SK-MEL-5 (cell line): ENCODE measurements around the gene ENDOG. TPM values are rescaled to one million over a fixed set of nuclear protein-coding genes. Genes with fewer than 3 reads are reported as not detected.
"Not testable (repeated sequence)": the region's sequence is repeated elsewhere in the genome, so short reads cannot be mapped to it uniquely, and the experiment has no call there.

Experiments used
- DNase-seq: peaks from one replicate; pipeline ENCODE4 v3.0.0-alpha.2; 2016; ENCODE audit warnings: low read depth, low spot score
- in situ Hi-C: cut with HindIII; loops from 2 replicates; pipeline ENCODE4 v1.10.0; 2016; ENCODE audit warnings: low sequenced_read_pairs, high pct_unique_total_duplicates, low pct_unique_long_range_greater_than_20kb
- total RNA-seq: library from RNA; depleted of rRNA; stranded (reverse); fragments of >200 nt; shearing (Covaris generic); gene quantifications from 2 replicates; pipeline ENCODE4 v1.2.3, GENCODE V29; 2014

Gene ENDOG
- total RNA-seq, 1 experiment from 2014 or later: 24.6 TPM

DNA sequence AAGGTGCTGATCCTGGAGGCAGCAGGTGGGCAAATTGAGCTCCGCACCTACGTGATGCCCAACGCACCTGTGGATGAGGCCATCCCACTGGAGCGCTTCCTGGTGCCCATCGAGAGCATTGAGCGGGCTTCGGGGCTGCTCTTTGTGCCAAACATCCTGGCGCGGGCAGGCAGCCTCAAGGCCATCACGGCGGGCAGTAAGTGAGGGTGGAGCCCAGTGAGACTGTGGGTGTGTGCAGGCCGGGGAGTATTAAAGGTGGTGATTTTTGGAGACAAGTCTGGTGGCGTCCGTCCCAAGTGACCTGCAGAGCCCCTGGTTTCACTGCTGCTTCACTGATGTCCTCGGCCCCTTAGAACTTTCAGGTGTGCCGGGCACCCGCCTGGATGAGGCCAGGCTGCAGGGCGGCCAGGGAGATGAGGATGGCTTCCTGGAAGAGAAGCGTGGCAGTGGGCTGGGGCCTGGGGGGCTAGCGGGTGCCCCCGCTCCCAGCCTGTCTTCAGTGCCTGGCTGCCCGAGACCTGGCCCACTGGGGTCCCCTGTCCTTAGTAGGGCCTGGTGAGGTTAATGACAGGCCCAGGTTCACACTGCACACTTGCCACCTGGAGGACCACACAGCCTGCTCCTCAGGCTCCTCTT lies 4.2 kb downstream of the ENDOG start:
- in situ Hi-C loops: no loop called here
- DNase-seq: no peak

DNA sequence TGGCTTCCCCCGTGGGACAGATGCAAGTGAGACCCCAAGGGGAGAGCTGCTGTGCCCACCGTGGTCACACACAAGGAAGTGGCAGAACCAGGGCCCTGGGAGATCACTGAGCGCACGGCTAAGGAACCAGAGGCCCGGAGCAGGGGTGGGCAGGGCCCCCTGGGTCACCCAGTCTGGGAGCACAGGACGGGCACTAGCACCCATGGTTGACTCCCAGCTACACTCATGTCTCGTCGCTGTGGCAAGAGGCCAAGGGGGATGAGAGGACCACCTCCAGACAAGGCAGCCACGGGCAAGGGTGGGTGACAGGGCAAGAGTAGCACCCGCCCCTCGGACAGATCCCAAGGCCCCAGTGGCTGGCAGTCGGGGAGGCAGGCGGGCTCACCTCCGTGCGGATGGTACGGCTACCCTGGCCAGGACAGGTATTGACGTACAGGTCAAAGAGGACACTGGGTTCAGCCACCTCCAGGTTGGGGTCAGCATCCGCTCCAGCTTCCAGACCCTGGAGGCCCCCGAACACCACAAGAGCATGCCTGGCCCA lies 5.1 kb downstream of the ENDOG start:
- no peak for DNase-seq
- in situ Hi-C loops: no loop called here

DNA sequence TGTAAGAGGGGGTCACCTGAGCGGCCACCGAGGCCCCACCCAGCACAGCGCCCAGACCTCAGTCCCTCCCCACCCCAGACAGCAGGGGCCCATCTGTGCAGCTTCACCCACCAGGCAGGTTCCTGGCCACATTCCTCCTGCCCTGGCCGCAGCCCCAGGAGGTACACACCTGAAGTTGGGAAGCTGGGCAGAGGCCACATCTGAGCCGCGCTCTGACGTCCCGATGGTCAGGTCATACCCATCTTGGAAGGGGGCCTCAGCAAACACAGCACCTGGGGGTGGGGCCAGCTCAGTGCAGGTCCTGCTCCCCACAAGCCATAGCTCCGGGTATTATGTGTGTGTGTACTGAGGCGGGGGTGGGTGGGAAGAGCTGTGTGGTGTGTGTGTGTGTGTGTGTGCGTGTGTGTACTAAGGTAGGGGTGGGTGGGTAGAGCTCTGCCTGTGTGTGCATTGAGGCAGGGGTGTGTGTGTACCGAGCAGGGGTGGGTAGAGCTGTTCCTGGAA lies 5.7 kb downstream of the ENDOG start:
- in situ Hi-C loops: no loop called here

DNA sequence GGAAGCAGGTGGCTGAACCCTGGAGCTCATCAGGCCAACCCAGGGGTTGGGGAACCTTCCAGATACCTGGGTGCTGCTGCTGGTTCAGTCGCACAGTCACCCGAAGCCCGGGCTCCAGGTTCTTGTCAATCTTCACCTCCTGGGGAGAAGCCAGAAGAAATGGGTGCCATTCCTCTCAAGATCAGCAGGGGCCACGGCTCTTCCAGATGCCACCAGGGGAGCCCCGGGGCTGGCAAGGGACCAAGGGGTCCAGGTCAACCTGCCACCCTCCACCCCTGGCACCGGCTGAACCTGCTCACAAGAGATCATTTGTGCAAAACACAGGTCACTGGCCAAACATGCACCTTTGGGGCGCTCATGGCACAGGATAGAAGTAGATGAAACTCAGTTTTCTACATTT lies 6.6 kb downstream of the ENDOG start:
- in situ Hi-C loops: no loop called here
- no peak for DNase-seq

More for the DNA sequence above, 5.7 kb downstream of the ENDOG start:
- DNase-seq: no peak

DNA sequence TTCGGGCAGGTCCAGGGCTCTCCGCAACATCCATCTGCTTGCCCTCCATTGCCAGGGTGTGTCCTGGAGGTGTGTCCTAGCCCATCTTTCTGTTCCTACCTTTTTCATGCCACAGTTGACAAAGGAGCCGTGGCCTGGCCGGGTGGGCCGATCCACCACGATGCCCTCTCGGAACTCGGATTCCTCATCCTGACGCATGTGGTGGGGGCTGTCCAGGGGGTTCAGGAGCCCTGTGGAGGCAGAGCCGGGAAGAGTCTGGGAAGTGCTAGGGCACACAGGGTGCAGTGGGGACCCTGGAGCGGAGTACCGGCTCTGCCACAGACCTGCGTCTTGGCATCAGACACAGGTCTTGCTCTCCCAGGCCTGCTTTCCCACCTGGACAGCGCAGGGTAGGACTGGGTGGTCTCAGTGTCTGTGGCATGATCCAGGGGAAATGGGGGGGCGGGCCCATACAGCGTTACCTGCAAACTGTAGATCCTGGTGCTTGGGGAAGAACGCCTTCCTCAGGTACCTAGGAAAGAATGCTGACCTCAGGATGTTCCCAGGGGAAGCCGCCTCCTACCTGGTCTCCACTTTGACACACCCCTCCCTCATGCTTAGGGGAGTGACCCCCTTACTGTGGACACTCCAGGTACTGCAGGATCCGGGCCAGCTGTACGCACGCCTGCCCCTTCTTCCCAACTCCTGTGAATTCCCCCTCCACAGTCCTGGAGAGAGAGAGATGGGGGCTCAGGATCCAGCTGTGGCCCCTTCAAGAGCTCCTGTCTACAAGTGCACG lies 7.8 kb downstream of the ENDOG start:
- DNase-seq: no peak
- in situ Hi-C loops: no loop called here

DNA sequence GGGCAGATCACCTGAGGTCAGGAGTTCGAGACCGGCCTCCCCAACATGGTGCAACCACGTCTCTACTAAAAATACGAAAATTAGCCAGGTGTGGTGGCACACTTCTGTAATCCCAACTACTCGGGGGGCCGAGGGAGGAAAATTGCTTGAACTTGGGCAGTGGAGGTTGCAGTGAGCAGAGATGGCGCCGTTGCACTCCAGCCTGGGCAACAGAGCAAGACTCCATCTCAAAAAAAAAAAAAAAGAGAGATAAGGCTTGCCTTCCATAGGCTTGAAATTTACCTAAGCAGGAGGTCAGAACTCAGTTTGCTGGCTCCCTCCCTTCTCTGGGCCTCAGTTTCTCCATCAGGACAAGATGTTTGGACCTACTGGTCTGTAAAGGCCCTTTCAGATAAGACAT lies 10.0 kb downstream of the ENDOG start:
- in situ Hi-C loops: no loop called here
- no peak for DNase-seq

DNA sequence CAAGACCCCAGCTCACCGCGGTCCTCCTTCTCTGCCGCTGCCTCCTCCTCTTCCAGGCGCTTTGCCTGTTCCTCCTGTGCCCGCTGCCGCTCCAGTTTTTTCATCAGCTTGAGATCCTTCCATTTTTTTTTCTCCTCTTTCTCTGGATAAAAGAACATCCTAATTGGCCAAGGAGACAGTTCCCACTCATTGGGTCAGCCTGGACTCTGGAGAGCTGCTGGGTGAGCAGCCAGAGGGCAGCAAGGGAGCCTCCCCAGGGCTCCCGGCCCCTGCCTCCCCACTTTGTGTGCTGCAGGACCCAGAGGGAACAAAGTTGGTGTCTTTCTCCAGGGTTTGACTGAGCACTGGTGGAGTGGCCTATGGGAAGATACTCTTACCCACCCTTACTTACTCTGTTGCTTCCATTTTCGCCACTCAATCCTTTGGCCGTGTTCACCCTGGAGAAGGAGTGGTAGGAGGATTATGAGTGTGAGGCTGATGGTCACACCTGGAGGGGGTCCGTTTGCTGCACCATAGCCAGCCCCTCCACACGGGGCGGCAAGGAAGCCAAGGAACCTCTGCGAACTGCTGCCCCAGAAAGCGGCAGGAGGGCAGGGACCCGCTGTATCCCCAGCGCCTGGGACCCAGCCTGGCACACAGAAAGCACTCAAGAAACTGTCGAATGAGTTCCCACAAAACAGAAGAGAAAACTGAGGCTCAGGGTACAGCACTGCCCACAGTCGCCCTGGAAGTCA lies 10.6 kb downstream of the ENDOG start:
- in situ Hi-C loops: no loop called here
- DNase-seq: no peak

DNA sequence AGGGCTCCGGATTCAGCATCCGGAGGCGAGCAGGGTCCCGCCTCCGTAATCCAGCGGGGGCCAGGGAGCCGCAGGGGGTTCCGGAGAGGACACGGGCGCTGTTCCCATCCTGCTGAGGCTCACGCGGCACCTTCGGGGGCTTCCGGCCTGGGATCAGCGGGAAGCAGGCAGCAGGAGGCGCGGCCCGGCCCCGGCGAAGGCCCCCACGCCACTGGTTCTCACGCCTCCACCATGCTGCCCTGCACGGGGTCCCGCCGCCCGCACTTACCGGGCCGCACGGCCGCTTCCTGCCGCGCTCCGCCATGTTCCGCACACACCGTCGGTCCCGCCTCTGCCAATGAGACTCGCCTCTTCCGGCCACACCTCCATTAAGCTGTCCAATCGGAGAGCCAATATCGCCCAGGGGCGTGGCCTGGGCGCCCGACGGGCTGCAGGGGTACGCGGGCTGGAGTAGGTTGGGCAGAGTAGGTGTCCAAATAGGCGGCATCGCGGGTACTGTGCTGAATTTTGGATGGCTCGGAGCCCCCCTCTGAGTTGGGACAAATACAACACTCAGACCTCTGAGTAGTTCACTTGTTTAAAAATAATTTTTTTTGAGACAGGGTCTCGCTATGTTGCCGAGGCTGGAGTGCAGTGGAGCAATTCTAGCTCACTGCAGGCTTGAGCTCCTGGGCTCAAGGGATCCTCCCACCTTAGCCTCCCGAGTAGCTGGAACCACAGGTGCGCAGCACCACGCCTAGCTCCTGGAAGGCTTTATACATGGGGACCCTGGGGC lies 11.4 kb downstream of the ENDOG start, which contains the start of gene SPOUT1:
Gene SPOUT1, minus strand, starts transcription at position 318 of the 775 bp plus-strand sequence. Its CDS starts 14 bp downstream, at position 304.
- peak; percentile 95 for DNase-seq
- in situ Hi-C loops: no loop called here

DNA sequence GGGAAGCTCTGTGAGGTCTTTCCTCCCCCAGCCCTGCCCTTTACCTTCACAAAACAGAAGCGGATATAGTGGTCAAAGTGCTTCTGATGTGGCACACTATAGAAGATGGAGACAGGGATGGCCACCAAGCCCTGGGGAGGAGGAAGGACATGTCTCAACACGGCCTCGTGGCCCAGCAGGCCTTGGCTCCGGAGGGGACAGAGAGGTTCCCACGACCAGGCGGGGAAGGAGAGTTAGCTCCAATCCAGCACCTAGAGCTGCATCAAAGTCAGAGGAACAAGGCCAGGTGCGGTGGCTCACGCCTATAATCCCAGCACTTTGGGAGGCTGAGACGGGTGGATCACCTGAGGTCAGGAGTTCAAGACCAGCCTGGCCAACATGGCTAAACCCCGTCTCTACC lies 15.4 kb downstream of the ENDOG start:
- in situ Hi-C loops: no loop called here

DNA sequence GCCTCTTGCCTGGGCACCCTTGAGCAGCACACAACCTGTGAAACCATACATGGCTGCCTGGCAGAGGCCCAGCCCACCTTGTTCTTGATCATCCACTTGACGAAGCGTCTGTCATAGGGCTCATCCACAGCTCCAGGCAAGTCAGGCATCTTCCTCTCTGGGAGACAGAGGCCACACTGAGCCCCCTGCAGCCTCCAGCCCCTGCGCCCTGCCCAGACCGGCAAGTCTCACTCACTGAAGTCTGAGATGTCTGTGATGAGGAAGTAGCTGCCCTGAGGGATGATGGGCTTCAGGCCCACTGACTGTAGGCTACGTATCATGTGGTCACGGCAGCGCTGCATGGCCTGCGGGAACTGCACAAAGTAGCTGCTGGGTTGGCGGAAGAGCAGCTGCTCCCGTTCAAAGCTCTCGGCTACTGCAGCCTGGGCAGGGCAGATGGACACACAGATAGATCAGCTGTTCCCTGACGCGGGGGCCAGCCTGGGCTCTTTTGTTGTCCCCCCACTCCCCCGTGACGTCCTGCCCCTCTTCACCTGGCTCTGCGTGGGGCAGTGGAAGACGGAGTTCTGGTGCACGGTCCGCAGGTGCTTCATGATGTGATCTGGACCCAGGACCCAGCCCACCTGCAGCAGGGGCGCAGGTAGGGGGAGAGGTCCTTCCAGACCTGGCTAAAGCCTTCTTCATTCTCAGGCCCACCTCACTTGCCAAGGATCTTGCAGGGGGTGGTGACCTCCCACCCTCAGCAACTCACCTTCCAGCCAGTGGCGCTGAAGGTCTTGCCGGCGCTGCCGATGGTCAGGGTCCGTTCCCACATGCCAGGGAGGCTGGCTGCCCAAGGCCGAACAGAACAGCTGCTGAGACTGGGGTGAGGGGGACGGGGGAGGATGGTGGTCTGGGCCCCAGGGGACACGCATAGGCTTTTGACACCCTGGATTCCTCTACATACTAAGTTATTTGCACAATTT lies 17.2 kb downstream of the ENDOG start:
- in situ Hi-C loops: no loop called here
- DNase-seq: no peak

More for the DNA sequence above, 15.4 kb downstream of the ENDOG start:
- no peak for DNase-seq

DNA sequence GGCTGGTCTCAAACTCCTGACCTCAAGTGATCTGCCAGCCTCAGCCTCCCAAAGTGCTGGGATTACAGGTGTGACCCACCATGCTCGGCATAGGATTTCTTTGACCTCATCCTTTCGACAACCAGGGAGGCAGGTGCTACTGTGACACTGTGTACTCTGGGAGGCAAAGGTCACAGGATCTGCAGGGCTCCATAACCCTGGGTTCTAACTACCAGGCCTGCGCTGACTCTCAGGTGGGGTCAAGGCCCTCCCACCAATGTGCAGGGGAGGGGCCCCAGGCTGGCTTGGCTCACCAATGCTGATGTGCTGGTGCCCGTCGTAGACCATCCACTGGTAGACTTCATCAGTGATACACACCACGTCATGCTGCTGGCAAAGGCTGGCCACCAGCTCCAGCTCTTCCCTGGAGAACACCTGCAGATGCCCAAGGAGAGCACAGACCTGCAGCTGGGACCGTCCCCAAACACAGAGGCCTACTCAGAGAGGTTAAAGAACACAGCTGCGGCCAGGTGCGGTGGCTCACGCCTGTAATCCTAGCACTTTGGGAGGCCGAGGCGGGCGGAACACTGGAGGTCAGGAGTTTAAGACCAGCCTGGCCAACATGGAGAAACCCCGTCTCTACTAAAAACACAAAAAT lies 18.3 kb downstream of the ENDOG start:
- in situ Hi-C loops: no loop called here
- DNase-seq: no peak

DNA sequence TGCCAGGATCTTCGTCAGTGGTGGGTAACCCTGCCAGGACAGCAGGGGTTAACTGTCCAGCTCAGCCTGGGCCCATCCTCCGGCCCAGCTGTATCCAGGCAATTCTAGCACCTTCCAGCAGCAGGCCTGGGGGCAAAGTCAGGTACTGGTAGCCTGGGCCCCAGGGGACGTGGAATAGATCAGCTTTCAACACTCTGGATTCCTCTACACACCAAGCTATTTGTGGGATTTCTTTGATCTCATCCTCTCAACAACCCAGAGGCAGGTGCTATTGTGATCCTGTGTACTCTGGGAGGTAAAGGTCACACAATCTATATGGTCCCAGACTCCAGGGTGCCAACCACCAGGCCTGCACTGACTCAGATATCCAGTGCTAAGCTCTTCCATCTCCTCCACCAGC lies 20.0 kb downstream of the ENDOG start:
- in situ Hi-C loops: no loop called here
- no peak for DNase-seq

DNA sequence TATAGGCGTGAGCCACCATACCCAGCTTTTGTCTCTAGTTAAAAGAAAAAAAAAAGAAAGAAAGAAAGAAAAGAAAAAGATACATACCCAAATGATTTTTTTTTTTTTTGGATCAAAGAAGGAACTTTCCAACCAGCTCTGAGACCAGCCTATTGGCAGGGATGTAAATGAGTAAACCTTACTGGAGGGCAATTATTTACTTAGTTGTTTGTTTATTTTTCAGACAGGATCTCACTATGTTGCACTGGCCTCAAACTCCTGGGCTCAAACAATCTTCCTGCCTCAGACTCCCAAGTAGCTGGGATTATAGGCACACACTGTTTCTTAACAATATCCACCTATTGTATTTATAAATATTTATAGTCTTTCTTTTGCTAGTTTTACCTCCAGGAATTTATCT lies 22.2 kb downstream of the ENDOG start:
- DNase-seq: no peak
- in situ Hi-C loops: no loop called here

DNA sequence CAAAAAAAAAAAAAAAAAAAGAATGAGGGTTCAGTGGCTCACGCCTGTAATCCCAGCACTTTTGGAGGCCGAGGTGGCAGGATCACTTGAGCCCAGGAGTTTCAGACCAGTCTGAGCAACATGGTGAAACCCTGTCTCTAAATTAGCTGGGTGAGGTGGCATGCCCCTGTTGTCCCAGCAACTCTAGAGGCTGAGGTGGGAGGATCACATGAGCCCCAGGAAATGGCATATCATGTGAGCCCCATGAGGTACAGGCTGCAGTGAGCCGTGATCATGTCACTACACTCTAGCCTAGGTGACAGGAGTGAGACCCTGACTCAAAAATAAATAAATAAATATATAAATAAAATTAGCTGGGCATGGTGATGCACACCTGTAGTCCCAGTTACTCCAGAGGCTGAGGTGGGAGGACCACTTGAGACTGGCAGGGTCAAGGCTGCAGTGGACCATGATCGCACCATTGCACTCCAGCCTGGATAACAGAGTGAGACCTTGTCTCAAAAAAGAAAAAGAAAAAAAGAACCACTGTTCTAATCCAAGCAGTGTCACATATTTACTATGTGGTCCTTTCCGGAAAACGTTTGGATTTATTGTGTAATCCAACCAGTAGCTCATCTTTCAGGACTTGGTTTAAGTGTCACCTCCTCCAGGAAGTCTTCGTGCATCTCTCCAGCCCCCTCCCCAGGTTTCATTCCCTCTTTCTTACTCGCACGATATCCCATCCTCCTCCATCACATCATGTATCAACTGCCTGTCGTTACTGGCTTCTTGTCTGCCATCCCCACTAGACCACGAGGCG lies 23.6 kb downstream of the ENDOG start:
- in situ Hi-C loops: no loop called here
- no peak for DNase-seq

DNA sequence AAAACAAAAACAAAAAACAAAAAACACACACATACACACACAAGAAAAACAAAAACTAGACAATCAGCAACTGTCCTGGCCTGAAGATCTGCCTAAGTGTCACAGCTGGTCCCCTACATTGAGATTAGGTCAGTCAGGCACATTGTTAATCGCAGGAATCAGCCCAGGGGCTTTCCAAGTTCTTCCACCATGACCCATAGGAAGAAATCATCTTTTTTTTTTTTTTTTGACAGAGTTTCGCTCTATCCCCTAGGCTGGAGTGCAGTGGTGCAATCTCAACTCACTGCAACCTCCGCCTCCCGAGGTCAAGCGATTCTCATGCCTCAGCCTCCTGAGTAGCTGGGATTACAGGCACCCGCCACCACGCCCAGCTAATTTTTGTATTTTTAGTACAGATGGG lies 24.9 kb downstream of the ENDOG start:
- in situ Hi-C loops, DNase-seq: not testable (repeated sequence)
